HEK293 (cell line): ENCODE data around the gene CDH5.

Experiments
- CTCF ChIA-PET: fragments of 350-600 bp; formaldehyde crosslinking; extraction: SDS; loops from one replicate; lab custom pipeline; 2021; ENCODE audit warnings: antibody characterized with exemption; lab: Yijun Ruan, JAX
- POLR2A ChIA-PET: fragments of 300-600 bp; formaldehyde crosslinking; extraction: SDS; loops from one replicate; lab custom pipeline; 2020; ENCODE audit warnings: antibody characterized with exemption, inconsistent platforms; lab: Yijun Ruan, JAX
- H3K27ac ChIP-seq: fragments of 200-500 bp; sonication (Bioruptor generic); 2 replicates; pipeline ENCODE4 v1.5.1; 2014; ENCODE audit warnings: low read depth, low read length, control low read depth, inconsistent platforms; ENCODE audit errors: extremely low read depth
- H3K36me3 ChIP-seq, 2 experiments: fragments of 200-500 bp in 1 of 2; sonication (Bioruptor generic) in 1 of 2; 1 replicate in 1 of 2; 2 replicates in 1 of 2; pipeline ENCODE4 v1.5.1; 2014 to 2017; ENCODE audit warnings: inconsistent platforms in 2 of 2, low read length in 2 of 2; ENCODE audit not compliant: control insufficient read depth in 2 of 2, insufficient read depth in 1 of 2
- H3K4me1 ChIP-seq: fragments of 200-500 bp; sonication (Bioruptor generic); 2 replicates; pipeline ENCODE4 v1.5.1; 2014; ENCODE audit warnings: mild to moderate bottlenecking, low read length, inconsistent platforms; ENCODE audit not compliant: control insufficient read depth, insufficient read depth
- H3K4me3 ChIP-seq: 2 replicates; pipeline ENCODE4 v1.5.1; 2011; ENCODE audit warnings: low read depth, mild to moderate bottlenecking, control low read depth, low read length, moderate library complexity
- H3K9me3 ChIP-seq: fragments of 200-500 bp; sonication (Bioruptor generic); 2 replicates; pipeline ENCODE4 v1.5.1; 2014; ENCODE audit warnings: low read depth, low read length, inconsistent platforms; ENCODE audit not compliant: control insufficient read depth, insufficient read depth
- BCL11A ChIP-seq: fragments of 450-650 bp; formaldehyde crosslinking; IDR thresholded peaks from 2 replicates; pipeline ENCODE4 v1.5.1; 2016; ENCODE audit warnings: low read depth, missing biosample characterization, missing genetic modification characterization
- EGR2 ChIP-seq: fragments of 450-650 bp; formaldehyde crosslinking; IDR thresholded peaks from 2 replicates; pipeline ENCODE4 v1.5.1; 2016; ENCODE audit warnings: low read depth, missing biosample characterization, missing genetic modification characterization
- IKZF3 ChIP-seq: fragments of 450-650 bp; IDR thresholded peaks from 2 replicates; pipeline ENCODE4 v1.5.0; 2018; ENCODE audit warnings: missing biosample characterization, mild to moderate bottlenecking, missing genetic modification characterization, moderate library complexity
- KLF7 ChIP-seq: fragments of 450-650 bp; formaldehyde crosslinking; IDR thresholded peaks from 2 replicates; pipeline ENCODE4 v1.5.1; 2016; ENCODE audit warnings: missing biosample characterization, missing genetic modification characterization, borderline replicate concordance
- MZF1 ChIP-seq: fragments of 450-650 bp; formaldehyde crosslinking; IDR thresholded peaks from 2 replicates; pipeline ENCODE4 v1.5.1; 2017; ENCODE audit warnings: missing biosample characterization, missing genetic modification characterization, borderline replicate concordance
- REPIN1 ChIP-seq: fragments of 450-650 bp; formaldehyde crosslinking; IDR thresholded peaks from 2 replicates; pipeline ENCODE4 v1.5.1; 2017; ENCODE audit warnings: missing biosample characterization, missing genetic modification characterization, low read depth
- SP7 ChIP-seq: fragments of 450-650 bp; formaldehyde crosslinking; IDR thresholded peaks from 2 replicates; pipeline ENCODE4 v1.5.1; 2016; ENCODE audit warnings: missing biosample characterization, missing genetic modification characterization
- ZBTB1 ChIP-seq: fragments of 450-650 bp; formaldehyde crosslinking; IDR thresholded peaks from 2 replicates; pipeline ENCODE4 v1.5.1; 2016; ENCODE audit warnings: missing biosample characterization, missing genetic modification characterization
- ZBTB17 ChIP-seq: fragments of 450-650 bp; formaldehyde crosslinking; IDR thresholded peaks from 2 replicates; pipeline ENCODE4 v1.5.1; 2016; ENCODE audit warnings: missing biosample characterization, missing genetic modification characterization
- ZBTB21 ChIP-seq: fragments of 450-650 bp; formaldehyde crosslinking; IDR thresholded peaks from 2 replicates; pipeline ENCODE4 v1.5.1; 2017; ENCODE audit warnings: missing biosample characterization, missing genetic modification characterization
- ZFHX2 ChIP-seq: fragments of 450-650 bp; formaldehyde crosslinking; conservative IDR thresholded peaks from 2 replicates; pipeline ENCODE4 v1.5.1; 2016; ENCODE audit warnings: missing biosample characterization, missing genetic modification characterization
- ZNF202 ChIP-seq: fragments of 450-650 bp; formaldehyde crosslinking; IDR thresholded peaks from 2 replicates; pipeline ENCODE4 v1.5.1; 2016; ENCODE audit warnings: missing biosample characterization, missing genetic modification characterization, borderline replicate concordance
- ZNF239 ChIP-seq: fragments of 450-650 bp; formaldehyde crosslinking; IDR thresholded peaks from 2 replicates; pipeline ENCODE4 v1.5.1; 2016; ENCODE audit warnings: missing biosample characterization, missing genetic modification characterization
- ZNF24 ChIP-seq: fragments of 450-650 bp; formaldehyde crosslinking; IDR thresholded peaks from 2 replicates; pipeline ENCODE4 v1.5.1; 2016; ENCODE audit warnings: missing biosample characterization, missing genetic modification characterization
- ZNF366 ChIP-seq: fragments of 450-650 bp; formaldehyde crosslinking; conservative IDR thresholded peaks from 2 replicates; pipeline ENCODE4 v1.5.1; 2016; ENCODE audit warnings: missing biosample characterization, missing genetic modification characterization
- ZNF558 ChIP-seq: fragments of 450-650 bp; formaldehyde crosslinking; IDR thresholded peaks from 2 replicates; pipeline ENCODE4 v1.5.1; 2016; ENCODE audit warnings: missing biosample characterization, missing genetic modification characterization
- ZNF629 ChIP-seq: fragments of 450-650 bp; formaldehyde crosslinking; IDR thresholded peaks from 2 replicates; pipeline ENCODE4 v1.5.1; 2017; ENCODE audit warnings: missing biosample characterization, missing genetic modification characterization
- ZNF660 ChIP-seq: fragments of 450-650 bp; IDR thresholded peaks from 2 replicates; pipeline ENCODE4 v1.5.1; 2018; ENCODE audit warnings: missing biosample characterization, mild to moderate bottlenecking, missing genetic modification characterization
- ZNF664 ChIP-seq: fragments of 450-650 bp; formaldehyde crosslinking; IDR thresholded peaks from 2 replicates; pipeline ENCODE4 v1.5.1; 2016; ENCODE audit warnings: missing biosample characterization, missing genetic modification characterization
- ZNF843 ChIP-seq: fragments of 450-650 bp; formaldehyde crosslinking; IDR thresholded peaks from 2 replicates; pipeline ENCODE4 v1.5.1; 2016; ENCODE audit warnings: missing biosample characterization, missing genetic modification characterization
- ZXDB ChIP-seq: fragments of 450-650 bp; formaldehyde crosslinking; IDR thresholded peaks from 2 replicates; pipeline ENCODE4 v1.5.1; 2016; ENCODE audit warnings: missing biosample characterization, missing genetic modification characterization
- TF ChIP-seq, protein P1 (sequence below): fragments of 450-650 bp; formaldehyde crosslinking; conservative IDR thresholded peaks from 2 replicates; pipeline ENCODE4 v1.5.1; 2016; ENCODE audit warnings: low read depth, missing biosample characterization, missing genetic modification characterization
- TF ChIP-seq, protein P2 (sequence below): fragments of 450-650 bp; IDR thresholded peaks from 2 replicates; pipeline ENCODE4 v1.5.1; 2018; ENCODE audit warnings: missing biosample characterization, mild to moderate bottlenecking, missing genetic modification characterization
- TF ChIP-seq, protein P3 (sequence below): fragments of 450-650 bp; formaldehyde crosslinking; IDR thresholded peaks from 2 replicates; pipeline ENCODE4 v1.5.1; 2016; ENCODE audit warnings: missing biosample characterization, missing genetic modification characterization
- TF ChIP-seq, protein P4 (sequence below): fragments of 450-650 bp; formaldehyde crosslinking; IDR thresholded peaks from 2 replicates; pipeline ENCODE4 v1.5.1; 2017; ENCODE audit warnings: missing biosample characterization, mild to moderate bottlenecking, missing genetic modification characterization, moderate library complexity

Gene CDH5

DNA sequence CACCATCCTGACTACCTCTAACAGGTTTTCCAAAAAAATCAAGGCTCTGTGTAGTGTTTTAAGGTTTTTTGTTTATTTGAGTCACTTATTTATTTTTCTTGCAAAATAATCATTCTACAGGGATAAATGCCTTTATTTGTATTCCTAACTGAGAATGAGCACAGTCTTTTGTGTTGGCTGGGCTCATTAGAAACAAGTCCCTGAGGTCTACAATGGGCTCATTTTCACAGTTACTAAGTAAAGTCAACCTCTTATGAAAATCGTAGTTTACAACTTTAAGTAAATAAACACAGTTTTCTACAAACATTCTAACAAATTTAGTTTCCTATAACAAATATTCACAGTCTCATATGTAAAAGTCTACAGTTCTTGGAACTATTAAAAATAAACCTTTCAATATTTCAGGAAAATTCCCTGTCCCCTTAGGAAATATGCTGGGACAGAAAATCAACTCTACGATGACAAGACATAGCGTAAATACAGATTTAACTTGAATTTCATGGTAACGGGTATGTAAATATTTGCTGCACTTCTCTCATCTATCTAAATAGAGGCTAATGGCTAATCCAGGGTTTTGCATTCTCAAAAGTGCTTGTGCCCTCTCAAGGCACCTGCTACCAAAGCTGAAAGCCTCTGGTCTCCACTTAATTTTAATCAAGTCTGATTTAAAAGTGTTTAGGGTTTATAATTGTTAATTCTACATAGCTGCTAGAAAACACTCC, 31.5 kb upstream of the CDH5 start (continued):
- TF ChIP-seq, protein P1, sequence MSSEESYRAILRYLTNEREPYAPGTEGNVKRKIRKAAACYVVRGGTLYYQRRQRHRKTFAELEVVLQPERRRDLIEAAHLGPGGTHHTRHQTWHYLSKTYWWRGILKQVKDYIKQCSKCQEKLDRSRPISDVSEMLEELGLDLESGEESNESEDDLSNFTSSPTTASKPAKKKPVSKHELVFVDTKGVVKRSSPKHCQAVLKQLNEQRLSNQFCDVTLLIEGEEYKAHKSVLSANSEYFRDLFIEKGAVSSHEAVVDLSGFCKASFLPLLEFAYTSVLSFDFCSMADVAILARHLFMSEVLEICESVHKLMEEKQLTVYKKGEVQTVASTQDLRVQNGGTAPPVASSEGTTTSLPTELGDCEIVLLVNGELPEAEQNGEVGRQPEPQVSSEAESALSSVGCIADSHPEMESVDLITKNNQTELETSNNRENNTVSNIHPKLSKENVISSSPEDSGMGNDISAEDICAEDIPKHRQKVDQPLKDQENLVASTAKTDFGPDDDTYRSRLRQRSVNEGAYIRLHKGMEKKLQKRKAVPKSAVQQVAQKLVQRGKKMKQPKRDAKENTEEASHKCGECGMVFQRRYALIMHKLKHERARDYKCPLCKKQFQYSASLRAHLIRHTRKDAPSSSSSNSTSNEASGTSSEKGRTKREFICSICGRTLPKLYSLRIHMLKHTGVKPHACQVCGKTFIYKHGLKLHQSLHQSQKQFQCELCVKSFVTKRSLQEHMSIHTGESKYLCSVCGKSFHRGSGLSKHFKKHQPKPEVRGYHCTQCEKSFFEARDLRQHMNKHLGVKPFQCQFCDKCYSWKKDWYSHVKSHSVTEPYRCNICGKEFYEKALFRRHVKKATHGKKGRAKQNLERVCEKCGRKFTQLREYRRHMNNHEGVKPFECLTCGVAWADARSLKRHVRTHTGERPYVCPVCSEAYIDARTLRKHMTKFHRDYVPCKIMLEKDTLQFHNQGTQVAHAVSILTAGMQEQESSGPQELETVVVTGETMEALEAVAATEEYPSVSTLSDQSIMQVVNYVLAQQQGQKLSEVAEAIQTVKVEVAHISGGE = no peak

DNA sequence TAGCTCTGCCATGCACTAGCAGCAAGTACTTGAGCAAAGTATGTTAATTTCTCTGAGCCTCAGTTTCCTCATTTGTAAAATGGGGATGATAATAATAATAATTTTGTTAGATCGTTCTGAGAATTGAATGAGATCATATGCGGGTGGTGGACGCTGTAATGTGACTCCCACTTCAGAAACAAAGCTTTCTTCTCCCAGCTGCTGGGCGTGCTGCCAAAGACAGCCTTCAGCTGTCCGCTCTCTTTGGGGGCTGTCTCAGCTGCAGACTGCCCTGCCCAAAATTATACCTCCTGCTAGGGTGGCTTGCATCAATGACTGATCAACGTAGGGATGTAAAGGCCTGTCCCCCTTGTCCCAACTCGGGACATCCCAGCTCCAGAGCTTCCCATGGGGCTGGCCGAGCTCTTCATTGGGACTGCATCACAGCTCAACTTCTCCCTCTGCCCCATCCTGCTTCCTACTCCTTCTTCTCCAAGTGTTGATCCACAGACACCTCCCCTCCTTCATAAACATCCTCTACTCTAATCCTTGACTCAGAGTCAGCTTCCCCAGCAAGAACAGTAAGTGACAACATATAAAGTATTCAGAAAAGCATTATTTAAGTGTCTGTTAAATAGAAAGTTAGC, 30.7 kb upstream of the CDH5 start:
- Histone ChIP-seq H3K4me1 (peaks cover 11% of the 10 kb centered on the region), H3K36me3 (no peaks in the 10 kb centered on the region), H3K27ac (no peak overlapping the region), H3K9me3 (no peaks in the 10 kb centered on the region), H3K4me3 (no peak overlapping the region)
- ChIA-PET CTCF (interaction anchor here (0.6 to 2.5 kb wide), 6 partner anchors 9 to 153 kb away, joined by 3 to 30 read pairs (median 4); no protein-coding TSS in a partner anchor), POLR2A (interaction anchor here (0.6 kb wide), 2 partner anchors 11 to 433 kb away, joined by 3 to 4 read pairs; no protein-coding TSS in a partner anchor)
- TF ChIP-seq ZNF629 (peak; percentile 69), ZXDB (tag by site-specific recombination) (peak; percentile 37; the same call in 1 of the 2 replicates), SP7 (tag by site-specific recombination) (peak; percentile 65; the same call in 1 of the 2 replicates), ZBTB1 (tag by site-specific recombination) (no peak), ZNF239 (tag by site-specific recombination) (no peak), ZNF366 (0 out of 2 replicates have a peak, but pooled peaks have one; percentile 15), MZF1 (tag by site-specific recombination) (0 out of 2 replicates have a peak, but pooled peaks have one; percentile 16), KLF7 (tag by site-specific recombination) (no peak), REPIN1 (tag by site-specific recombination) (peak; percentile 72; the same call in 1 of the 2 replicates), ZNF558 (0 out of 2 replicates have a peak, but pooled peaks have one; percentile 18), ZBTB17 (tag by site-specific recombination) (peak; percentile 51), BCL11A (tag by site-specific recombination) (peak; percentile 67), ZBTB21 (peak; percentile 56; the same call in 1 of the 2 replicates), IKZF3 (no peak), ZFHX2 (tag by site-specific recombination) (peak; percentile 27; the same call in 1 of the 2 replicates), ZNF664 (tag by site-specific recombination) (peak; percentile 96), ZNF843 (tag by site-specific recombination) (0 out of 2 replicates have a peak, but pooled peaks have one; percentile 29), ZNF202 (tag by site-specific recombination) (no peak), ZNF24 (tag by site-specific recombination) (0 out of 2 replicates have a peak, but pooled peaks have one; percentile 22), ZNF660 (tag by site-specific recombination) (peak; percentile 60; the same call in 1 of the 2 replicates), EGR2 (peak; percentile 40; the same call in 1 of the 2 replicates)
- TF ChIP-seq, protein P2, sequence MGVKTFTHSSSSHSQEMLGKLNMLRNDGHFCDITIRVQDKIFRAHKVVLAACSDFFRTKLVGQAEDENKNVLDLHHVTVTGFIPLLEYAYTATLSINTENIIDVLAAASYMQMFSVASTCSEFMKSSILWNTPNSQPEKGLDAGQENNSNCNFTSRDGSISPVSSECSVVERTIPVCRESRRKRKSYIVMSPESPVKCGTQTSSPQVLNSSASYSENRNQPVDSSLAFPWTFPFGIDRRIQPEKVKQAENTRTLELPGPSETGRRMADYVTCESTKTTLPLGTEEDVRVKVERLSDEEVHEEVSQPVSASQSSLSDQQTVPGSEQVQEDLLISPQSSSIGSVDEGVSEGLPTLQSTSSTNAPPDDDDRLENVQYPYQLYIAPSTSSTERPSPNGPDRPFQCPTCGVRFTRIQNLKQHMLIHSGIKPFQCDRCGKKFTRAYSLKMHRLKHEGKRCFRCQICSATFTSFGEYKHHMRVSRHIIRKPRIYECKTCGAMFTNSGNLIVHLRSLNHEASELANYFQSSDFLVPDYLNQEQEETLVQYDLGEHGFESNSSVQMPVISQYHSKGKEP = 0 out of 2 replicates have a peak, but pooled peaks have one; percentile 50
- TF ChIP-seq, protein P3, sequence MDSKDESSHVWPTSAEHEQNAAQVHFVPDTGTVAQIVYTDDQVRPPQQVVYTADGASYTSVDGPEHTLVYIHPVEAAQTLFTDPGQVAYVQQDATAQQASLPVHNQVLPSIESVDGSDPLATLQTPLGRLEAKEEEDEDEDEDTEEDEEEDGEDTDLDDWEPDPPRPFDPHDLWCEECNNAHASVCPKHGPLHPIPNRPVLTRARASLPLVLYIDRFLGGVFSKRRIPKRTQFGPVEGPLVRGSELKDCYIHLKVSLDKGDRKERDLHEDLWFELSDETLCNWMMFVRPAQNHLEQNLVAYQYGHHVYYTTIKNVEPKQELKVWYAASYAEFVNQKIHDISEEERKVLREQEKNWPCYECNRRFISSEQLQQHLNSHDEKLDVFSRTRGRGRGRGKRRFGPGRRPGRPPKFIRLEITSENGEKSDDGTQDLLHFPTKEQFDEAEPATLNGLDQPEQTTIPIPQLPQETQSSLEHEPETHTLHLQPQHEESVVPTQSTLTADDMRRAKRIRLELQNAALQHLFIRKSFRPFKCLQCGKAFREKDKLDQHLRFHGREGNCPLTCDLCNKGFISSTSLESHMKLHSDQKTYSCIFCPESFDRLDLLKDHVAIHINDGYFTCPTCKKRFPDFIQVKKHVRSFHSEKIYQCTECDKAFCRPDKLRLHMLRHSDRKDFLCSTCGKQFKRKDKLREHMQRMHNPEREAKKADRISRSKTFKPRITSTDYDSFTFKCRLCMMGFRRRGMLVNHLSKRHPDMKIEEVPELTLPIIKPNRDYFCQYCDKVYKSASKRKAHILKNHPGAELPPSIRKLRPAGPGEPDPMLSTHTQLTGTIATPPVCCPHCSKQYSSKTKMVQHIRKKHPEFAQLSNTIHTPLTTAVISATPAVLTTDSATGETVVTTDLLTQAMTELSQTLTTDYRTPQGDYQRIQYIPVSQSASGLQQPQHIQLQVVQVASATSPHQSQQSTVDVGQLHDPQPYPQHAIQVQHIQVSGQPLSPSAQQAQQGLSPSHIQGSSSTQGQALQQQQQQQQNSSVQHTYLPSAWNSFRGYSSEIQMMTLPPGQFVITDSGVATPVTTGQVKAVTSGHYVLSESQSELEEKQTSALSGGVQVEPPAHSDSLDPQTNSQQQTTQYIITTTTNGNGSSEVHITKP (tag by site-specific recombination) = peak; percentile 98
- TF ChIP-seq, protein P4, sequence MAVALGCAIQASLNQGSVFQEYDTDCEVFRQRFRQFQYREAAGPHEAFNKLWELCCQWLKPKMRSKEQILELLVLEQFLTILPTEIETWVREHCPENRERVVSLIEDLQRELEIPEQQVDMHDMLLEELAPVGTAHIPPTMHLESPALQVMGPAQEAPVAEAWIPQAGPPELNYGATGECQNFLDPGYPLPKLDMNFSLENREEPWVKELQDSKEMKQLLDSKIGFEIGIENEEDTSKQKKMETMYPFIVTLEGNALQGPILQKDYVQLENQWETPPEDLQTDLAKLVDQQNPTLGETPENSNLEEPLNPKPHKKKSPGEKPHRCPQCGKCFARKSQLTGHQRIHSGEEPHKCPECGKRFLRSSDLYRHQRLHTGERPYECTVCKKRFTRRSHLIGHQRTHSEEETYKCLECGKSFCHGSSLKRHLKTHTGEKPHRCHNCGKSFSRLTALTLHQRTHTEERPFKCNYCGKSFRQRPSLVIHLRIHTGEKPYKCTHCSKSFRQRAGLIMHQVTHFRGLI = peak; percentile 16; the same call in 1 of the 2 replicates
